Thoracic aorta (tissue), 2 donors: ENCODE results near the gene CREB3L2. TPM values are rescaled to one million over a fixed set of nuclear protein-coding genes. Genes with fewer than 3 reads are reported as not detected.

Experiments
- ATAC-seq: fragments of 150-250 bp; one replicate; pipeline ENCODE4 v1.8.0; 2017; ENCODE audit warnings: low read depth; ENCODE audit not compliant: insufficient number of reproducible peaks, low FRiP score
- DNase-seq: peaks from one replicate; pipeline ENCODE4 v3.0.0-alpha.2; 2020; ENCODE audit warnings: low spot score
- H3K27ac ChIP-seq, 2 donors: fragments of 200-600 bp; sonication (generic); 1 replicate in 1 of 2; 2 replicates in 1 of 2; pipeline ENCODE4 v1.5.1; 2016; ENCODE audit warnings: mild to moderate bottlenecking in 2 of 2, moderate library complexity in 2 of 2
- H3K27me3 ChIP-seq: fragments of 200-600 bp; sonication (generic); replicated peaks from 2 replicates; pipeline ENCODE4 v1.6.0; 2016; ENCODE audit warnings: mild to moderate bottlenecking; ENCODE audit not compliant: insufficient read depth
- H3K36me3 ChIP-seq: fragments of 200-600 bp; sonication (generic); one replicate; pipeline ENCODE4 v1.5.1; 2016
- H3K4me1 ChIP-seq, 2 donors: fragments of 200-600 bp; sonication (generic); 1 replicate in 1 of 2; 2 replicates in 1 of 2; pipeline versions ENCODE4 v1.5.1 to v1.6.0; 2016; ENCODE audit warnings: low read depth in 2 of 2, mild to moderate bottlenecking in 1 of 2; ENCODE audit not compliant: control insufficient read depth in 1 of 2
- H3K4me3 ChIP-seq: fragments of 200-600 bp; sonication (generic); 2 replicates; pipeline ENCODE4 v1.5.1; 2016; ENCODE audit warnings: mild to moderate bottlenecking
- H3K9me3 ChIP-seq: fragments of 200-600 bp; sonication (generic); 2 replicates; pipeline ENCODE4 v1.5.1; 2016
- CTCF ChIP-seq: fragments of 200-600 bp; sonication (generic); IDR thresholded peaks from one replicate; pipeline ENCODE4 v1.5.1; 2019; ENCODE audit warnings: antibody characterized with exemption
- total RNA-seq, 2 donors: library from RNA; depleted of rRNA; stranded (reverse); fragments of >200 nt; gene quantifications; one replicate each; pipeline versions ENCODE4 v1.1.0 to v1.2.3, GENCODE V29; 2016

The CREB3L2 gene
- total RNA-seq, 2 donors from 2014 or later, result 85.3 to 96.7 TPM

- no peak overlapping the region for H3K4me3 ChIP-seq
- ATAC-seq (no peak), DNase-seq (no peak)
- no peaks in the 10 kb centered on the region for H3K27me3 ChIP-seq
- peaks cover 59 to 97% of the 10 kb centered on the region in 2 donors for H3K4me1 ChIP-seq
- H3K9me3 ChIP-seq, result no peaks in the 10 kb centered on the region
- TF ChIP-seq CTCF, result no peak
- no peaks in the 10 kb centered on the region for H3K36me3 ChIP-seq
- peak overlapping the region; percentile 96 for H3K27ac ChIP-seq
Observed at GRCh38 chr7:137976232-137976631, 25.7 kb downstream of the CREB3L2 start.

- H3K4me3 ChIP-seq, result no peak overlapping the region
- peaks cover 60 to 97% of the 10 kb centered on the region in 2 donors for H3K4me1 ChIP-seq
- TF ChIP-seq CTCF, result no peak
- peak overlapping the region; percentile 96 for H3K27ac ChIP-seq
- no peaks in the 10 kb centered on the region for H3K27me3 ChIP-seq
- H3K36me3 ChIP-seq, result no peaks in the 10 kb centered on the region
- no peaks in the 10 kb centered on the region for H3K9me3 ChIP-seq
- no peak for DNase-seq
- no peak for ATAC-seq
Observed at GRCh38 chr7:137975768-137976167, 26.1 kb downstream of the CREB3L2 start.

GRCh38 chr7:137975221-137975620 is 26.7 kb downstream of the CREB3L2 start:
- Histone ChIP-seq H3K27me3 (no peaks in the 10 kb centered on the region), H3K9me3 (no peaks in the 10 kb centered on the region), H3K36me3 (no peaks in the 10 kb centered on the region), H3K4me3 (peak overlapping the region; percentile 17), H3K27ac (peak overlapping the region; percentile 96), H3K4me1 (peaks cover 56 to 95% of the 10 kb centered on the region in 2 donors)
- DNase-seq, result no peak
- no peak for ATAC-seq
- no peak for TF ChIP-seq CTCF

GRCh38 chr7:137974766-137975165 is 27.1 kb downstream of the CREB3L2 start:
- H3K27me3 ChIP-seq, result no peaks in the 10 kb centered on the region
- H3K36me3 ChIP-seq, result no peaks in the 10 kb centered on the region
- TF ChIP-seq CTCF, result no peak
- H3K4me1 ChIP-seq, result peaks cover 58 to 95% of the 10 kb centered on the region in 2 donors
- peak overlapping the region; percentile 96 for H3K27ac ChIP-seq
- no peak for ATAC-seq
- no peaks in the 10 kb centered on the region for H3K9me3 ChIP-seq
- DNase-seq, result no peak
- no peak overlapping the region for H3K4me3 ChIP-seq

GRCh38 chr7:137970253-137970975 is 31.5 kb downstream of the CREB3L2 start:
- peak; percentile 21 for ATAC-seq
- Histone ChIP-seq H3K27me3 (no peaks in the 10 kb centered on the region), H3K27ac (peak overlapping the region; percentile 89 to 90), H3K9me3 (no peaks in the 10 kb centered on the region), H3K4me3 (peak overlapping the region; percentile 32), H3K36me3 (no peaks in the 10 kb centered on the region), H3K4me1 (peaks cover 64 to 93% of the 10 kb centered on the region in 2 donors)
- no peak for DNase-seq
- TF ChIP-seq CTCF, result no peak
